HEK293T (cell line): ENCODE results near the gene TMPRSS4.

Source experiments
- CTCF ChIA-PET: fragments of 350-600 bp; formaldehyde crosslinking; extraction: SDS; loops from one replicate; lab custom pipeline; 2021; ENCODE audit warnings: antibody characterized with exemption, inconsistent platforms; lab: Yijun Ruan, JAX
- POLR2A ChIA-PET: fragments of 350-600 bp; formaldehyde crosslinking; extraction: SDS; loops from one replicate; lab custom pipeline; 2020; ENCODE audit warnings: antibody characterized with exemption, inconsistent platforms; lab: Yijun Ruan, JAX
- DNase-seq: peaks from one replicate; pipeline ENCODE4 v3.0.0; 2012; ENCODE audit warnings: mixed read lengths; ENCODE audit errors: extremely low spot score
- ARNT ChIP-seq: fragments of 450-650 bp; IDR thresholded peaks from 2 replicates; pipeline ENCODE4 v1.6.1; 2017; ENCODE audit warnings: mild to moderate bottlenecking
- BHLHE40 ChIP-seq: fragments of 450-650 bp; IDR thresholded peaks from 2 replicates; pipeline ENCODE4 v1.6.1; 2016; ENCODE audit warnings: mild to moderate bottlenecking, moderate library complexity, borderline replicate concordance
- CTBP1 ChIP-seq: fragments of 450-650 bp; IDR thresholded peaks from 2 replicates; pipeline ENCODE4 v1.6.1; 2016; ENCODE audit warnings: borderline replicate concordance
- ELF4 ChIP-seq: fragments of 450-650 bp; IDR thresholded peaks from 2 replicates; pipeline ENCODE4 v1.6.1; 2017; ENCODE audit warnings: antibody characterized with exemption
- FOXA1 ChIP-seq: fragments of 450-650 bp; IDR thresholded peaks from 2 replicates; pipeline ENCODE4 v1.6.1; 2016; ENCODE audit warnings: mild to moderate bottlenecking
- FOXK2 ChIP-seq: fragments of 450-650 bp; IDR thresholded peaks from 2 replicates; pipeline ENCODE4 v1.6.1; 2016; ENCODE audit warnings: mild to moderate bottlenecking
- FOXM1 ChIP-seq: fragments of 450-650 bp; IDR thresholded peaks from 2 replicates; pipeline ENCODE4 v1.6.1; 2017; ENCODE audit warnings: mild to moderate bottlenecking, borderline replicate concordance
- HDGF ChIP-seq: fragments of 450-650 bp; IDR thresholded peaks from 2 replicates; pipeline ENCODE4 v1.6.1; 2017; ENCODE audit warnings: antibody characterized with exemption, borderline replicate concordance
- L3MBTL2 ChIP-seq: fragments of 450-650 bp; conservative IDR thresholded peaks from 2 replicates; pipeline ENCODE4 v1.6.1; 2016; ENCODE audit warnings: mild to moderate bottlenecking
- LEF1 ChIP-seq: fragments of 450-650 bp; IDR thresholded peaks from 2 replicates; pipeline ENCODE4 v1.6.1; 2017; ENCODE audit warnings: mild to moderate bottlenecking, borderline replicate concordance
- NFRKB ChIP-seq: fragments of 450-650 bp; IDR thresholded peaks from 2 replicates; pipeline ENCODE4 v1.6.1; 2016; ENCODE audit warnings: mild to moderate bottlenecking, moderate library complexity
- SP1 ChIP-seq: fragments of 450-650 bp; IDR thresholded peaks from 2 replicates; pipeline ENCODE4 v1.6.1; 2017
- SUZ12 ChIP-seq: fragments of 450-650 bp; IDR thresholded peaks from 2 replicates; pipeline ENCODE4 v1.6.1; 2016; ENCODE audit warnings: mild to moderate bottlenecking
- TARDBP ChIP-seq: fragments of 450-650 bp; IDR thresholded peaks from 2 replicates; pipeline ENCODE4 v1.6.1; 2016
- ZNF384 ChIP-seq: fragments of 450-650 bp; IDR thresholded peaks from 2 replicates; pipeline ENCODE4 v1.6.1; 2016
- TF ChIP-seq, protein P1 (sequence below): fragments of 450-650 bp; IDR thresholded peaks from 2 replicates; pipeline ENCODE4 v1.6.1; 2016

The TMPRSS4 gene

GRCh38 chr11:118050208-118050891 lies 26.5 kb upstream of the TMPRSS4 start:
- TF ChIP-seq ELF4 (no peak), FOXM1 (no peak), ZNF384 (no peak), ARNT (no peak), TARDBP (no peak)
- ChIA-PET CTCF (no interaction called here), POLR2A (no interaction called here)
- no peak for DNase-seq

GRCh38 chr11:118051136-118051610 lies 25.7 kb upstream of the TMPRSS4 start:
- CTCF ChIA-PET, result no interaction called here
- POLR2A ChIA-PET, result no interaction called here
- no peak for DNase-seq
- no peak for TF ChIP-seq BHLHE40
- no peak for TF ChIP-seq L3MBTL2
- no peak for TF ChIP-seq FOXA1
- TF ChIP-seq, protein P1, sequence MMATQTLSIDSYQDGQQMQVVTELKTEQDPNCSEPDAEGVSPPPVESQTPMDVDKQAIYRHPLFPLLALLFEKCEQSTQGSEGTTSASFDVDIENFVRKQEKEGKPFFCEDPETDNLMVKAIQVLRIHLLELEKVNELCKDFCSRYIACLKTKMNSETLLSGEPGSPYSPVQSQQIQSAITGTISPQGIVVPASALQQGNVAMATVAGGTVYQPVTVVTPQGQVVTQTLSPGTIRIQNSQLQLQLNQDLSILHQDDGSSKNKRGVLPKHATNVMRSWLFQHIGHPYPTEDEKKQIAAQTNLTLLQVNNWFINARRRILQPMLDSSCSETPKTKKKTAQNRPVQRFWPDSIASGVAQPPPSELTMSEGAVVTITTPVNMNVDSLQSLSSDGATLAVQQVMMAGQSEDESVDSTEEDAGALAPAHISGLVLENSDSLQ, result no peak
- TF ChIP-seq ELF4, result no peak

DNA sequence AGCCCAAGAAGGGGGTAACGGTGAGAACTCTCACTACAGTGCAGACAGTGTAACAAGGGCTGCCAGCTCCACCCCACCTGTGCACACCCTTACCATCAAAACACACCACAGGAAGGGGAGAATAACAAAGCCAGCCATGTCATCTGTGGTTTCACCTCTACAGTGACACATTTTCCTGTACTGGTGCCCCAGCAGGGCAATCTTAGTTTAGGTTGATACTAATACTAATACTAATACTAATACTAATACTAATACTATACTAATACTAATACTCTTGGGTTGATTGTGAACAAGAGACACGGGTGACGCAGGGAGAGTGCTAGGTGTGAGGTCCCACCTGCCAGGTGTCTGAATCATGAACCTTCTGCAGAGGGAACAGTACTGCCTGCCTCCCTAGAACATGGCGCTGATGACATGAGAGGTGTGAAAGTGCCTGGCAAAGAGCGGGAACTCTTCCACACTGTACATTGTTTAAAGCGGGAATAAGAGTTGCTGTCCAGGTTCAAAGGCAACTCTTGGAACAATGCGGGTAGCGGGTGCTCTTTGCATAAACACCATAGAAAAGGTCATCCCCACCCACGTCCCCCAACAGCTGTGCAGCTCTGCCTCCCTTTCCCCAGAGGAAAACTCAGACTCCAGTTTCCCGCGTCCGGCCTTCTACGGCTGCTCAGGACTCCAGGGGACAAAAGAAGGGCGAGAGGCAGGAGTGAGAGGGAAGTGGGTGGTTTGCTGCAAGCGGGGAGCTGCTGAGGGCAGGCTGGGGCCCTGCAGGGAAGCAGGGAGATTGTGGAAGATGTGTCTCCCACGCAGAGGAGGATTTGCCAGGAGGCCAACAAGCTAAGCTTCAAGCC lies 25.0 kb upstream of the TMPRSS4 start:
- no peak for TF ChIP-seq HDGF
- no peak for TF ChIP-seq LEF1
- no peak for TF ChIP-seq L3MBTL2
- no peak for TF ChIP-seq NFRKB
- no peak for DNase-seq
- ChIA-PET POLR2A (no interaction called here), CTCF (interaction anchor here (0.6 to 2.7 kb wide), 4 partner anchors 100 to 250 kb away, joined by 3 to 15 read pairs (median 8); no protein-coding TSS in a partner anchor)

- ChIA-PET POLR2A (no interaction called here), CTCF (interaction anchor here (0.6 to 2.7 kb wide), 12 partner anchors 8 to 249 kb away, joined by 3 to 16 read pairs (median 6); partner anchors contain the start of gene FXYD2)
- no peak for TF ChIP-seq BHLHE40
- no peak for TF ChIP-seq L3MBTL2
- TF ChIP-seq SUZ12, result no peak
- TF ChIP-seq TARDBP, result no peak
- TF ChIP-seq FOXA1, result no peak
- no peak for TF ChIP-seq ZNF384
- no peak for DNase-seq
Observed at GRCh38 chr11:118052581-118053206, 24.2 kb upstream of the TMPRSS4 start.

DNA sequence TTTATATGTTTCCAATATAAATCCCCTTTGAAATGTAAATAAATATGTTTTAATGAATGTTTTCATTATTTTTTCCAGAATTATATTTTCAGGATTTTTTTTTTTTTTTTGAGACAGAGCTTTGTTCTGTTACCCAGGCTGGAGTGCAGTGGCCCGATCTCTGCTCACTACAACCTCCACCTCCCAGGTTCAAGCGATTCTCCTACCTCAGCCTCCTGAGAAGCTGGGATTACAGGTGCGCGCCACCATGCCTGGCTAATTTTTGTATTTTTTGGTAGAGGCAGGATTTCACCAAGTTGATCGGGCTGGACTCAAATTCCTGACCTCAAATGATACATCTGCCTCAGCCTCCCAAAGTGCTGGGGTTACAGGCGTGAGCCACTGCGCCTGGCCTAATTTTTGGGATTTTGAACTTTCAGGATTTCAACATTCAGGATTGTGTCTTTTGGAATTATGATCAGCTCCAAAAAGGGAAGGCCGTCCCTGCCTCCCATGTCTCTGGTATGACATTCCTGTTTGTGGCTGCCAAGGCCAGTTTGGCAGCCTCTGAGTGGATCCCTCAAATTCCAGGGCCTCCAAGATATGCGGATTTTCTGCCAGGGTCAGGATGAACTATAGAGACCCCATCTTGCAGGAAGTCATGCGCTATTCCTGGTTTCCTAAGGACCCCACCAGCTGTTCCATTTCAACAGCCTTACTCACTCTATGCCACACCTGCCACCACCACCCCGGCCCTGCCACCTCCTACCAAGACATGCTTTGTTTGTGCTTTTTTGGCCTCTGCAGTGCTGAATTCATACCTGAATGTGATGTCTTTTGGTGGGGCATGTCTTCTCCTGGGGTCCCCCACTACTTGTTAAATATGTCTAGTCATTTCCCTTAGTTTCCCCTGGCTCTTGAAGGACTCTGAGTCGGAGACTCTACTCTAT lies 21.9 kb upstream of the TMPRSS4 start:
- ChIA-PET CTCF (interaction anchor here (0.6 to 1.4 kb wide), 5 partner anchors 10 to 303 kb away, joined by 3 to 4 read pairs (median 4); no protein-coding TSS in a partner anchor), POLR2A (no interaction called here)
- no peak for DNase-seq
- TF ChIP-seq ELF4 (no peak), SP1 (no peak), L3MBTL2 (no peak), CTBP1 (no peak), NFRKB (no peak), LEF1 (no peak), TARDBP (no peak), SUZ12 (no peak), FOXM1 (no peak), FOXK2 (no peak), ARNT (no peak), FOXA1 (no peak), HDGF (no peak)
- TF ChIP-seq, protein P1, result no peak

- DNase-seq, result no peak
- POLR2A ChIA-PET, result no interaction called here
- CTCF ChIA-PET, result interaction anchor here (1.4 kb wide), 1 partner anchor 248 kb away, joined by 4 read pairs; no protein-coding TSS in a partner anchor
- no peak for TF ChIP-seq SUZ12
- no peak for TF ChIP-seq ZNF384
- no peak for TF ChIP-seq FOXA1
- no peak for TF ChIP-seq CTBP1
- no peak for TF ChIP-seq L3MBTL2
- no peak for TF ChIP-seq HDGF
- TF ChIP-seq TARDBP, result no peak
Observed at GRCh38 chr11:118055966-118056365, 20.9 kb upstream of the TMPRSS4 start.
